KMS-11 (cell line): ENCODE measurements around the gene SHB.

Source experiments
- H2AFZ ChIP-seq: fragments of 200-600 bp; sonication (generic); 2 replicates; pipeline ENCODE4 v1.6.1; 2016; ENCODE audit warnings: antibody characterized with exemption, mixed run types, low read depth
- H3K27ac ChIP-seq: fragments of 200-600 bp; sonication (generic); 2 replicates; pipeline ENCODE4 v1.6.1; 2016; ENCODE audit warnings: mild to moderate bottlenecking, mixed run types
- H3K27me3 ChIP-seq: fragments of 200-600 bp; sonication (generic); 2 replicates; pipeline ENCODE4 v1.6.1; 2017; ENCODE audit warnings: mild to moderate bottlenecking, low read depth, mixed run types, moderate library complexity; ENCODE audit not compliant: insufficient read depth
- H3K36me3 ChIP-seq: fragments of 200-600 bp; sonication (generic); 2 replicates; pipeline ENCODE4 v1.6.1; 2017; ENCODE audit warnings: mild to moderate bottlenecking, mixed run types; ENCODE audit not compliant: insufficient read depth
- H3K4me1 ChIP-seq: fragments of 200-600 bp; sonication (generic); 2 replicates; pipeline ENCODE4 v1.6.1; 2016; ENCODE audit warnings: mild to moderate bottlenecking, low read depth, mixed run types; ENCODE audit not compliant: poor library complexity, severe bottlenecking
- H3K4me2 ChIP-seq: fragments of 200-600 bp; sonication (generic); 2 replicates; pipeline ENCODE4 v1.7.0; 2016; ENCODE audit warnings: mild to moderate bottlenecking, mixed run types
- H3K4me3 ChIP-seq: fragments of 200-600 bp; sonication (generic); IDR thresholded peaks from 2 replicates; pipeline ENCODE4 v1.6.1; 2017; ENCODE audit warnings: low read depth, low read length, mixed read lengths; ENCODE audit not compliant: insufficient read depth
- H3K79me2 ChIP-seq: fragments of 200-600 bp; sonication (generic); 2 replicates; pipeline ENCODE4 v1.6.1; 2016; ENCODE audit warnings: low read depth, mixed run types; ENCODE audit not compliant: insufficient read depth
- H3K9ac ChIP-seq: fragments of 200-600 bp; sonication (generic); 2 replicates; pipeline ENCODE4 v1.6.1; 2016; ENCODE audit warnings: mild to moderate bottlenecking, mixed run types
- H4K20me1 ChIP-seq: fragments of 200-600 bp; sonication (generic); 2 replicates; pipeline ENCODE4 v1.6.1; 2016; ENCODE audit warnings: mild to moderate bottlenecking, mixed run types; ENCODE audit not compliant: insufficient read depth
- CTCF ChIP-seq: fragments of 200-600 bp; sonication (generic); conservative IDR thresholded peaks from 2 replicates; pipeline ENCODE4 v1.6.1; 2017; ENCODE audit warnings: low read depth, mild to moderate bottlenecking, antibody characterized with exemption, low read length, moderate library complexity, mixed read lengths

Gene SHB

GRCh38 chr9:38112049-38112448 is 43.0 kb upstream of the SHB start:
- Histone ChIP-seq H3K27ac (no peak overlapping the region), H3K4me3 (no peak overlapping the region), H3K4me1 (no peaks in the 10 kb centered on the region), H3K4me2 (no peak overlapping the region), H4K20me1 (no peaks in the 10 kb centered on the region), H3K36me3 (no peaks in the 10 kb centered on the region), H2AFZ (no peak overlapping the region), H3K79me2 (no peaks in the 10 kb centered on the region), H3K9ac (no peak overlapping the region), H3K27me3 (no peaks in the 10 kb centered on the region)
- TF ChIP-seq CTCF: no peak

- H3K27ac ChIP-seq: no peak overlapping the region
- no peaks in the 10 kb centered on the region for H4K20me1 ChIP-seq
- no peaks in the 10 kb centered on the region for H3K36me3 ChIP-seq
- no peak overlapping the region for H3K4me3 ChIP-seq
- no peak overlapping the region for H3K9ac ChIP-seq
- no peak overlapping the region for H3K4me2 ChIP-seq
- H2AFZ ChIP-seq: no peak overlapping the region
- no peaks in the 10 kb centered on the region for H3K27me3 ChIP-seq
- H3K4me1 ChIP-seq: no peaks in the 10 kb centered on the region
- no peaks in the 10 kb centered on the region for H3K79me2 ChIP-seq
- no peak for TF ChIP-seq CTCF
Measured at GRCh38 chr9:38110476-38110875, 41.4 kb upstream of the SHB start.

- no peak overlapping the region for H3K27ac ChIP-seq
- TF ChIP-seq CTCF: no peak
- no peaks in the 10 kb centered on the region for H3K27me3 ChIP-seq
- H3K4me3 ChIP-seq: no peak overlapping the region
- H3K36me3 ChIP-seq: no peaks in the 10 kb centered on the region
- H3K79me2 ChIP-seq: no peaks in the 10 kb centered on the region
- no peaks in the 10 kb centered on the region for H4K20me1 ChIP-seq
- no peak overlapping the region for H3K9ac ChIP-seq
- H3K4me2 ChIP-seq: no peak overlapping the region
- no peak overlapping the region for H2AFZ ChIP-seq
- H3K4me1 ChIP-seq: no peaks in the 10 kb centered on the region
Measured at GRCh38 chr9:38109601-38110000, 40.6 kb upstream of the SHB start.

GRCh38 chr9:38108326-38108725 is 39.3 kb upstream of the SHB start:
- Histone ChIP-seq H3K27me3 (no peaks in the 10 kb centered on the region), H3K9ac (no peak overlapping the region), H3K4me1 (no peaks in the 10 kb centered on the region), H3K27ac (no peak overlapping the region), H3K4me2 (no peak overlapping the region), H3K79me2 (no peaks in the 10 kb centered on the region), H2AFZ (no peak overlapping the region), H4K20me1 (no peaks in the 10 kb centered on the region), H3K36me3 (no peaks in the 10 kb centered on the region), H3K4me3 (no peak overlapping the region)
- TF ChIP-seq CTCF: no peak
